Left forelimb (tissue), 1 donor: ENCODE measurements around the gene STPG3.
A peak's percentile ranks its signal among the peaks of the same experiment; 100 is the strongest.
"Not testable (repeated sequence)": the region's sequence is repeated elsewhere in the genome, so short reads cannot be mapped to it uniquely, and the experiment has no call there.

Source experiments
- DNase-seq: peaks from one replicate; pipeline ENCODE4 v3.0.0-alpha.2; 2018; ENCODE audit warnings: low spot score

The STPG3 gene

GRCh38 chr9:137234055-137234697 lies 16.9 kb upstream of the STPG3 start:
- DNase-seq = no peak

- no peak for DNase-seq
These were observed 16.2 kb upstream of the STPG3 start for GRCh38 chr9:137234758-137235423.

- no peak for DNase-seq
These were observed 15.5 kb upstream of the STPG3 start for GRCh38 chr9:137235424-137236237.

- DNase-seq = peak; percentile 87
These were observed 14.7 kb upstream of the STPG3 start for GRCh38 chr9:137236238-137236935.

- no peak for DNase-seq
These were observed 14.1 kb upstream of the STPG3 start for GRCh38 chr9:137236936-137237421.

- no peak for DNase-seq
These were observed 13.0 kb upstream of the STPG3 start for GRCh38 chr9:137237759-137238726.

- not testable (repeated sequence) for DNase-seq
These were observed 11.4 kb upstream of the STPG3 start for GRCh38 chr9:137239541-137240200.

- peak; percentile 88 for DNase-seq
These were observed 10.7 kb upstream of the STPG3 start for GRCh38 chr9:137240318-137240840.

- DNase-seq = peak; percentile 100
These were observed 10.1 kb upstream of the STPG3 start, which contains the start of gene TUBB4B for GRCh38 chr9:137240841-137241489. Gene TUBB4B, plus strand, starts transcription at chr9:137241287. Its CDS starts 74 bp downstream, at chr9:137241361.

- no peak for DNase-seq
These were observed 9.4 kb upstream of the STPG3 start for GRCh38 chr9:137241490-137242268.

- no peak for DNase-seq
These were observed 8.6 kb upstream of the STPG3 start for GRCh38 chr9:137242269-137243203.

- DNase-seq = not testable (repeated sequence)
These were observed 7.8 kb upstream of the STPG3 start for GRCh38 chr9:137243266-137243625.

GRCh38 chr9:137243626-137244485 lies 7.2 kb upstream of the STPG3 start:
- no peak for DNase-seq

GRCh38 chr9:137244486-137245449 lies 6.3 kb upstream of the STPG3 start:
- DNase-seq = no peak
